ENCODE results near the gene FAM83B. TPM values are rescaled to one million over a fixed set of nuclear protein-coding genes. Genes with fewer than 3 reads are reported as not detected.
A peak's percentile ranks its signal among the peaks of the same experiment; 100 is the strongest.

FAM83B gene
- polyA plus RNA-seq, 2 of the 4 experiments (the other 2 are of a cell fraction) = 0.03 to 0.09 TPM

GRCh38 chr6:54868556-54868955, 22.0 kb downstream of the FAM83B start:
- TF ChIP-seq HEYL (CRISPR knock-in tag; IDR thresholded peaks at IDR 0.05) = no peak
- no peak for TF ChIP-seq HOXB13 (CRISPR knock-in tag; IDR thresholded peaks at IDR 0.05; ENCODE audit: low read depth)
- TF ChIP-seq SMC3 (IDR thresholded peaks at IDR 0.05) = no peak
- DNase-seq (ENCODE audit: low read depth in 1 of 2, low spot score in 1 of 2) (no peak), ATAC-seq (no peak), FAIRE-seq (no peak)
- H3K4me2 ChIP-seq = no peak overlapping the region
- H3K9me3 ChIP-seq = no peaks in the 10 kb centered on the region
- H3K4me3 ChIP-seq = no peak overlapping the region
- ChIA-PET POLR2A (no interaction called here), CTCF (no interaction called here)
- no peak overlapping the region for H3K27ac ChIP-seq
- H3K4me1 ChIP-seq = no peaks in the 10 kb centered on the region

- 65% methylated on average over 1 of the region's 1 CpG for WGBS (ENCODE audit: missing lambda C conversion rate)
- FAIRE-seq (no peak), ATAC-seq (no peak), DNase-seq (ENCODE audit: low read depth in 1 of 2, low spot score in 1 of 2) (no peak)
- no peak overlapping the region for H3K4me3 ChIP-seq
- CTCF ChIA-PET = interaction anchor here (1.2 kb wide), 1 partner anchor 9 kb away, joined by 3 read pairs; no protein-coding TSS in a partner anchor
- H3K9me3 ChIP-seq = no peaks in the 10 kb centered on the region
- POLR2A ChIA-PET = no interaction called here
- no peak overlapping the region for H3K27ac ChIP-seq
- TF ChIP-seq ELK1 (IDR thresholded peaks at IDR 0.05; ENCODE audit: low read depth, low read length) (no peak), SMC3 (IDR thresholded peaks at IDR 0.05) (no peak), EP300 (IDR thresholded peaks at IDR 0.05) (no peak), ZNF302 (CRISPR knock-in tag; IDR thresholded peaks at IDR 0.05) (no peak), POLR2AphosphoS2 (conservative IDR thresholded peaks at IDR 0.05; ENCODE audit: low read length) (no peak)
- TF ChIP-seq, protein P1, sequence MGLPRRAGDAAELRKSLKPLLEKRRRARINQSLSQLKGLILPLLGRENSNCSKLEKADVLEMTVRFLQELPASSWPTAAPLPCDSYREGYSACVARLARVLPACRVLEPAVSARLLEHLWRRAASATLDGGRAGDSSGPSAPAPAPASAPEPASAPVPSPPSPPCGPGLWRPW (IDR thresholded peaks at IDR 0.05) = no peak
- H3K4me2 ChIP-seq = no peak overlapping the region
- peaks cover 15% of the 10 kb centered on the region for H3K4me1 ChIP-seq
Observed at GRCh38 chr6:54873599-54873998, 27.0 kb downstream of the FAM83B start.

DNA sequence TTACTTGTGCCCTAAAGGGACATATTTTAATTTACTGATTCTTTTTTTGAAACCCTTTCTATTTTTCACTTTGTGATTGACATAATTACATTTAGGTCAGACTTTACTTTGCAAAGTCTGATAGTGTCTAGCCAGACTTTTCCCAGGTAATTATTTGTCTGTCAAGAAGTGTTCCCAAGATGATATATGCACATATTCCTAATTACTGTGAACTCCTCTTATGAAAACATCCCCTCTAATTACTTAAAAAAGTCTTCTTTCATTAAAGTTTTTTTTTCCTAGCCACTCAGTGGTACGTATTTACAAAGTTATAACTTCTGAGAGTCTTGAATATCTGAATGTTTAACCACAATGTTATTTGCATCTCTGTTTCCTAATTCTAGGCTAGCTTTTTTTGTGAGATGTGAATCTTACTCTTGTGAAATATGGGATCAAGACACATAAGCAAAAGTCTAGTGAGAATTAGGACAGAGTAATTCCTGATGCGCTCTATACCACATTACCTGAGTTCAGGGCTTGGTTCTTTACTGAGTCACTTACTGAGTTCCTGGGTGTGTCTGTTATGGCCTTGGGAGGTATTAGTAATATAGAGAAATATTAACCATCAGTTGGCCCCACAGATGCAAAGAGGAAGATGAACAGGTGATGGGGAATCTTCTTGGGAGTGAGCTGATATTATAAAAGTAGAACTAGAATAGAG, 27.9 kb downstream of the FAM83B start:
- TF ChIP-seq FOXS1 (CRISPR knock-in tag; IDR thresholded peaks at IDR 0.05) (no peak), EHMT2 (IDR thresholded peaks at IDR 0.05; ENCODE audit: low read depth) (no peak), JUN (IDR thresholded peaks at IDR 0.05) (no peak), ZFP36 (IDR thresholded peaks at IDR 0.05; ENCODE audit: borderline replicate concordance, partially characterized antibody) (no peak), MAFK (IDR thresholded peaks at IDR 0.05; ENCODE audit: partially characterized antibody) (no peak)
- DNase-seq (ENCODE audit: low read depth in 1 of 2, low spot score in 1 of 2) = peak; percentile 3 to 25
- CTCF ChIA-PET = no interaction called here
- peak in 1 of 2 experiments; percentile 29; a peak in 1 of 6 replicates for ATAC-seq
- peaks cover 15% of the 10 kb centered on the region for H3K4me1 ChIP-seq
- FAIRE-seq = no peak
- H3K27ac ChIP-seq = no peak overlapping the region
- H3K4me3 ChIP-seq = no peak overlapping the region
- 38% methylated on average over 2 of the region's 2 CpGs for WGBS (ENCODE audit: missing lambda C conversion rate)
- POLR2A ChIA-PET = no interaction called here
- peak overlapping the region; percentile 46 for H3K4me2 ChIP-seq
- no peaks in the 10 kb centered on the region for H3K9me3 ChIP-seq

- 60% methylated on average over 3 of the region's 3 CpGs for WGBS (ENCODE audit: missing lambda C conversion rate)
- no peak for DNase-seq (ENCODE audit: low read depth in 1 of 2, low spot score in 1 of 2)
- ChIA-PET CTCF (no interaction called here), POLR2A (no interaction called here)
- no peaks in the 10 kb centered on the region for H3K9me3 ChIP-seq
- H3K4me1 ChIP-seq = peaks cover 15% of the 10 kb centered on the region
- no peak overlapping the region for H3K27ac ChIP-seq
- no peak for FAIRE-seq
- no peak for ATAC-seq
- TF ChIP-seq JUNB (IDR thresholded peaks at IDR 0.05) (no peak), HOXB5 (CRISPR knock-in tag; IDR thresholded peaks at IDR 0.05) (no peak), HDAC2 (IDR thresholded peaks at IDR 0.05) (no peak)
- H3K4me3 ChIP-seq = no peak overlapping the region
- no peak overlapping the region; the same call in 2 of the 3 replicates for H3K4me2 ChIP-seq
Observed at GRCh38 chr6:54875539-54875938, 29.0 kb downstream of the FAM83B start.

DNA sequence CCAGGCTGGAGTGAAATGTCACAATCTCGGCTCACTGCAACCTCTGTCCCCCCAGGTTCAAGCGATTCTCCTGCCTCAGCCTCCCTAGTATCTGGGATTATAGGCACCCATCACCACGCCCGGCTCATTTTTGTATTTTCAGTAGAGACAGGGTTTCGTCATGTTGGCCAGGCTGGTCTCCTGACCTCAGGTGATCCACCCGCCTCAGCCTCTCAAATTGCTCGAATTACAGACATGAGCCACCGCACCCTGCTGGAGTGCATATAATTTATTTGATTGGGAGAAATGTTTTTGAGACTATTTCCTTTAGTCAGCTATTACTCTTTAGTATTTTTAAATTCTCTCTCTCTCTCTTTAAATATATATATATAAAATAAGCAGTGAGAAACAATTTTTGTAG, 29.8 kb downstream of the FAM83B start:
- H3K27ac ChIP-seq = no peak overlapping the region
- H3K4me1 ChIP-seq = peaks cover 15% of the 10 kb centered on the region
- DNase-seq (ENCODE audit: low read depth in 1 of 2, low spot score in 1 of 2) (no peak), ATAC-seq (no peak), FAIRE-seq (no peak)
- no peaks in the 10 kb centered on the region for H3K9me3 ChIP-seq
- H3K4me2 ChIP-seq = no peak overlapping the region
- no peak overlapping the region for H3K4me3 ChIP-seq
- ChIA-PET POLR2A (no interaction called here), CTCF (no interaction called here)
- WGBS (ENCODE audit: missing lambda C conversion rate) = 67% methylated on average over 8 of the region's 8 CpGs
- TF ChIP-seq MYC (IDR thresholded peaks at IDR 0.05; ENCODE audit: borderline replicate concordance, low read length) (no peak), ELK1 (IDR thresholded peaks at IDR 0.05; ENCODE audit: low read depth, low read length) (no peak), HOXB13 (CRISPR knock-in tag; IDR thresholded peaks at IDR 0.05; ENCODE audit: low read depth) (no peak), REST (IDR thresholded peaks at IDR 0.05) (no peak), NR3C1 (IDR thresholded peaks at IDR 0.05) (no peak), RAD21 (conservative IDR thresholded peaks at IDR 0.05 in 1 of 2, IDR thresholded peaks at IDR 0.05 in 1 of 2) (no peak), SREBF2 (IDR thresholded peaks at IDR 0.05) (no peak), KDM1A (IDR thresholded peaks at IDR 0.05; ENCODE audit: low read depth) (no peak)

Measured in A549 (cell line).